ENCODE results near the gene SLC37A1. TPM values are rescaled to one million over a fixed set of nuclear protein-coding genes. Genes with fewer than 3 reads are reported as not detected.

SLC37A1 gene
- total RNA-seq, 1 experiment from 2014 or later, result 38.3 TPM

DNA sequence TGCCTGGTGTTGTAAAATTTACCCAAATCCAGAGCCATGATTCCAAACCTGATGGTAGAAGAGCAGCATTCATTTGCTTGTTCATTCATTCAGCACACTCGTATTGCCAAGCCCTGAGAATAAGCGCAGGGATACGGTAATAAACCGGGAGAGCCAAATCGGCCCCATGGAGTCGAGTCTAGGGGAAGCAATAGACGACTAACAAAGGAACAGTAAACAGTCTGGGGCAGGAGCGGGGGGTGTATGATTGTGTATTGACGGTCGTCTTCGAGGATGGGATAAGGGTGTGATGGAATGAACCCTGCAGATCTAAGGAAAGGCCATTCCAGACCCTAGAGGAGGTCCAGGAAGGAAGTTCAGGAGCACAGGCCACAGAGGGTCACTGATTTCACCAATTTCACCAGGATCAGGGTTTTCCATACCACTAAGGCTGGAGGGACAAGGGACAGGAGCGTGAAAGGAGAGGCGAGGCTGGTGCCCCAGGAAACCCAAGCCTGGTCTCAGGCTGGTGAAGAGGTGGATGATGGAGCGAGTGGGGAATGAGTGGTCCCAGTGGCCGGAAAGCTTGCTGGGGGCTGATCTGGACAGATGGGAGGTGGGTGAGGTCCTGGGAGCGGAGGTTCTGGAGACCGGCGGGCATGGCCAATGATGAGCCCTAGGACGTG is 78.6 kb downstream of the SLC37A1 start:
- Histone ChIP-seq H3K27me3 (ENCODE audit: low read length) (peaks cover 11% of the 10 kb centered on the region; the same call in 1 of the 2 replicates), H3K27ac (ENCODE audit: low read length) (no peak overlapping the region), H3K4me1 (ENCODE audit: insufficient read depth, low read length) (peaks cover 4% of the 10 kb centered on the region; the same call in 1 of the 2 replicates), H3F3A (ENCODE audit: low read length, unreplicated experiment) (no peaks in the 10 kb centered on the region), H4K20me1 (ENCODE audit: low read length) (no peaks in the 10 kb centered on the region), H3K4me2 (ENCODE audit: low read length) (no peak overlapping the region), H2AFZ (ENCODE audit: low read length) (no peak overlapping the region), H3K4me3 (ENCODE audit: low read length) (no peak overlapping the region), H3K9ac (ENCODE audit: low read length) (no peak overlapping the region), H3K9me3 (ENCODE audit: low read length) (no peaks in the 10 kb centered on the region), H3K36me3 (ENCODE audit: low read depth, low read length) (no peaks in the 10 kb centered on the region), H3K79me2 (ENCODE audit: low read length) (no peaks in the 10 kb centered on the region), H3K9me2 (replicated peaks; ENCODE audit: low read length) (no peaks in the 10 kb centered on the region)
- no peak for TF ChIP-seq EZH2 (IDR thresholded peaks at IDR 0.05; ENCODE audit: low read length, unreplicated experiment)
- TF ChIP-seq, protein P1, sequence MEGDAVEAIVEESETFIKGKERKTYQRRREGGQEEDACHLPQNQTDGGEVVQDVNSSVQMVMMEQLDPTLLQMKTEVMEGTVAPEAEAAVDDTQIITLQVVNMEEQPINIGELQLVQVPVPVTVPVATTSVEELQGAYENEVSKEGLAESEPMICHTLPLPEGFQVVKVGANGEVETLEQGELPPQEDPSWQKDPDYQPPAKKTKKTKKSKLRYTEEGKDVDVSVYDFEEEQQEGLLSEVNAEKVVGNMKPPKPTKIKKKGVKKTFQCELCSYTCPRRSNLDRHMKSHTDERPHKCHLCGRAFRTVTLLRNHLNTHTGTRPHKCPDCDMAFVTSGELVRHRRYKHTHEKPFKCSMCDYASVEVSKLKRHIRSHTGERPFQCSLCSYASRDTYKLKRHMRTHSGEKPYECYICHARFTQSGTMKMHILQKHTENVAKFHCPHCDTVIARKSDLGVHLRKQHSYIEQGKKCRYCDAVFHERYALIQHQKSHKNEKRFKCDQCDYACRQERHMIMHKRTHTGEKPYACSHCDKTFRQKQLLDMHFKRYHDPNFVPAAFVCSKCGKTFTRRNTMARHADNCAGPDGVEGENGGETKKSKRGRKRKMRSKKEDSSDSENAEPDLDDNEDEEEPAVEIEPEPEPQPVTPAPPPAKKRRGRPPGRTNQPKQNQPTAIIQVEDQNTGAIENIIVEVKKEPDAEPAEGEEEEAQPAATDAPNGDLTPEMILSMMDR (conservative IDR thresholded peaks at IDR 0.05; ENCODE audit: low read depth, low read length), result no peak
- no peak for TF ChIP-seq EZH2phosphoT487 (IDR thresholded peaks at IDR 0.05; ENCODE audit: borderline replicate concordance, low read length)
- DNase-seq, result no peak
- POLR2A ChIA-PET (ENCODE audit: unreplicated experiment), result interaction anchor here (0.6 kb wide), 1 partner anchor 189 kb away, joined by 3 read pairs; no protein-coding TSS in a partner anchor
- CTCF ChIA-PET, result interaction anchor here (0.5 to 0.9 kb wide), 3 partner anchors 230 to 363 kb away, joined by 3 read pairs; no protein-coding TSS in a partner anchor
- no peak for ATAC-seq
- intact Hi-C loops (cut with micrococcal nuclease), result loop anchor here (2.0 to 5.0 kb wide), 3 partner anchors 130 to 241 kb away; no protein-coding TSS in a partner anchor
- BruUV-seq (replicated peaks), result no TSS peak

DNA sequence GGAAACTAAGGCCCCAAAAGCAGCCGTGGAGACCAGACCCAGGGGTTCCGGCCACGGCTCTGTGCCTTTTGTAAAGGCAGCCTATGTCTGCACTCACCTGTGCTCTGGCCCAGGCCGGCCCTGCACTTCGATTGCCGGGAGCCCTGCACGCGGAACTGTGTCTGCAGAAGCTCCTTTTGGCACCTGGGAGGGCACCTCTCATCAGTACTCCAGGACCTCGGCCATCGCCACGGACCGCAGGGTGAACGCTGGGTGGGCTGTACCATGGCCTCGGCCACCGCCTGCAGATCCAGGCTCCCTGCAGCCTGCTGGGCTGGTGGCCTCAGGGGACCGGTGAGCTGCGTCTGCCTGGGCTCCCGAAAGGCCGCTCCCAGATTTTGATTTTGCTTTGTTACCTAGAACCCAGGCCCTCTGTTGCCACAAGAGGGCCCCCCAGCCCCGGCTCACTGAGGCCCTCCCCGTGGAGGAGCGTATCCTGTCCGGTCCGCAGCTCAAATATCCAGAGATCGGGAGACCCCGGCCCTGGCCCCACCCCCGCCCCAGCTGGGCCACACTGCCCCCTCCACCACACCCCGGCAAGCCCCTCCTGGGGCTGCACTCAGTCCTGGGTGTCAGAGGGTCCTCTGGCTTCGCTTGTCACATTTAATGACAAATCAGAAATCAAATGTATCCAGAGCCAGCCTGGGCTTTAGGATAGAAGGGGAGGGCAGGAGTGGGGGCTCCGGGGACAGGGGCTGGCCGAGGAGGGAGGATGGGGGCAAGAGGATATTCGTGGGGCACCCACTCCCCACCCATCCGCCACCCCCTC is 79.6 kb downstream of the SLC37A1 start:
- Histone ChIP-seq H3K4me1 (ENCODE audit: insufficient read depth, low read length) (peaks cover 4% of the 10 kb centered on the region; the same call in 1 of the 2 replicates), H3K79me2 (ENCODE audit: low read length) (no peaks in the 10 kb centered on the region), H4K20me1 (ENCODE audit: low read length) (no peaks in the 10 kb centered on the region), H3K36me3 (ENCODE audit: low read depth, low read length) (no peaks in the 10 kb centered on the region), H3K9me3 (ENCODE audit: low read length) (no peaks in the 10 kb centered on the region), H3K27ac (ENCODE audit: low read length) (no peak overlapping the region), H3K4me2 (ENCODE audit: low read length) (peak overlapping the region; percentile 82), H3F3A (ENCODE audit: low read length, unreplicated experiment) (no peaks in the 10 kb centered on the region), H3K4me3 (ENCODE audit: low read length) (peak overlapping the region; percentile 51; the same call in 1 of the 2 replicates), H3K27me3 (ENCODE audit: low read length) (peaks cover 11% of the 10 kb centered on the region; the same call in 1 of the 2 replicates), H3K9ac (ENCODE audit: low read length) (no peak overlapping the region), H3K9me2 (replicated peaks; ENCODE audit: low read length) (no peaks in the 10 kb centered on the region), H2AFZ (ENCODE audit: low read length) (peak overlapping the region; percentile 82)
- BruUV-seq (replicated peaks), result no TSS peak
- intact Hi-C loops (cut with micrococcal nuclease), result loop anchor here (2.0 to 5.0 kb wide), 3 partner anchors 129 to 240 kb away; no protein-coding TSS in a partner anchor
- ChIA-PET CTCF (interaction anchor here (0.5 to 0.9 kb wide), 4 partner anchors 229 to 362 kb away, joined by 3 to 4 read pairs (median 3); no protein-coding TSS in a partner anchor), POLR2A (ENCODE audit: unreplicated experiment) (interaction anchor here (0.6 kb wide), 1 partner anchor 190 kb away, joined by 3 read pairs; no protein-coding TSS in a partner anchor)
- TF ChIP-seq EZH2 (IDR thresholded peaks at IDR 0.05; ENCODE audit: low read length, unreplicated experiment), result no peak
- TF ChIP-seq, protein P1 (conservative IDR thresholded peaks at IDR 0.05; ENCODE audit: low read depth, low read length), result peak; percentile 79
- TF ChIP-seq EZH2phosphoT487 (IDR thresholded peaks at IDR 0.05; ENCODE audit: borderline replicate concordance, low read length), result no peak
- ATAC-seq (peak; percentile 99), DNase-seq (peak; percentile 77)
